RWPE1 (cell line): ENCODE results near the gene SLC6A18.

ENCODE experiments used
- CTCF ChIA-PET: fragments of 350-600 bp; sonication (Branson Sonifier 250); formaldehyde crosslinking; extraction: SDS; loops from one replicate; lab custom pipeline; 2021; lab: Yijun Ruan, JAX
- POLR2A ChIA-PET: fragments of 400-600 bp; formaldehyde crosslinking; extraction: SDS; loops from one replicate; lab custom pipeline; 2020; ENCODE audit warnings: antibody characterized with exemption; ENCODE audit not compliant: low non-redundant PET; lab: Yijun Ruan, JAX
- DNase-seq: peaks from one replicate; pipeline ENCODE4 v3.0.0; 2012; ENCODE audit warnings: low spot score
- H3K27ac ChIP-seq: fragments of 450-650 bp; 2 replicates; pipeline ENCODE4 v1.5.1; 2017
- CTCF ChIP-seq: fragments of 450-650 bp; conservative IDR thresholded peaks from 2 replicates; pipeline ENCODE4 v1.5.1; 2017; ENCODE audit warnings: low read depth, mild to moderate bottlenecking

Gene SLC6A18

GRCh38 chr5:1187234-1187949 lies 37.8 kb upstream of the SLC6A18 start:
- ChIA-PET POLR2A (no interaction called here), CTCF (interaction anchor here (1.2 kb wide), 1 partner anchor 13 kb away, joined by 5 read pairs; no protein-coding TSS in a partner anchor)
- no peak for DNase-seq
- no peak for TF ChIP-seq CTCF
- no peak overlapping the region for H3K27ac ChIP-seq

- no peak for TF ChIP-seq CTCF
- no peak for DNase-seq
- ChIA-PET POLR2A (no interaction called here), CTCF (interaction anchor here (1.2 kb wide), 1 partner anchor 14 kb away, joined by 5 read pairs; no protein-coding TSS in a partner anchor)
- H3K27ac ChIP-seq: no peak overlapping the region
Observed at GRCh38 chr5:1187950-1188334, 37.2 kb upstream of the SLC6A18 start.

GRCh38 chr5:1188464-1188863 lies 36.7 kb upstream of the SLC6A18 start:
- ChIA-PET CTCF (interaction anchor here (0.6 to 1.2 kb wide), 2 partner anchors 14 to 251 kb away, joined by 3 to 5 read pairs; no protein-coding TSS in a partner anchor), POLR2A (no interaction called here)
- TF ChIP-seq CTCF: no peak
- no peak overlapping the region for H3K27ac ChIP-seq
- no peak for DNase-seq

GRCh38 chr5:1189269-1189668 lies 35.9 kb upstream of the SLC6A18 start:
- ChIA-PET CTCF (no interaction called here), POLR2A (no interaction called here)
- H3K27ac ChIP-seq: no peak overlapping the region

GRCh38 chr5:1190278-1190677 lies 34.9 kb upstream of the SLC6A18 start:
- CTCF ChIA-PET: no interaction called here
- H3K27ac ChIP-seq: no peak overlapping the region
- no peak for TF ChIP-seq CTCF
- POLR2A ChIA-PET: no interaction called here
- DNase-seq: no peak

More at GRCh38 chr5:1189269-1189668, 35.9 kb upstream of the SLC6A18 start:
- DNase-seq: no peak
- no peak for TF ChIP-seq CTCF

- TF ChIP-seq CTCF: no peak
- ChIA-PET CTCF (no interaction called here), POLR2A (no interaction called here)
- no peak for DNase-seq
- H3K27ac ChIP-seq: no peak overlapping the region
Observed at GRCh38 chr5:1190837-1191239, 34.3 kb upstream of the SLC6A18 start.
